K562 (cell line): ENCODE measurements around the gene SLC35B1. TPM values are rescaled to one million over a fixed set of nuclear protein-coding genes. Genes with fewer than 3 reads are reported as not detected.

Source experiments
- ATAC-seq: fragments of 200-7000 bp; cut with Tn5 transposase; 3 replicates; pipeline ENCODE4 v1.9.1; 2020; ENCODE audit warnings: moderate library complexity
- BruUV-seq: library from RNA; stranded (reverse); fragments of 400-500 nt; replicated peaks from 2 replicates; lab custom pipeline; 2021; lab: Mats Ljungman, UMichigan
- CTCF ChIA-PET: fragments of 300-600 bp; formaldehyde crosslinking; extraction: SDS; loops from one replicate; lab custom pipeline; 2021; ENCODE audit warnings: low intra/inter-chr PET ratio; lab: Yijun Ruan, JAX
- POLR2A ChIA-PET: fragments of 300-600, 350-650 bp; sonication (Branson Sonifier 250); formaldehyde crosslinking; extraction: SDS; loops from one replicate; lab custom pipeline; 2021; ENCODE audit warnings: antibody characterized with exemption, inconsistent platforms; lab: Yijun Ruan, JAX
- DNase-seq, 4 experiments: peaks; one replicate each; pipeline versions ENCODE4 v3.0.0 to v3.0.0-alpha.2; 2011 to 2018; ENCODE audit warnings: low spot score in 3 of 4, mixed read lengths in 3 of 4; ENCODE audit errors: extremely low read depth in 1 of 4
- FAIRE-seq: peaks from 2 replicates; lab custom pipeline; 2011; peaks lifted over from hg19 to GRCh38; lab: Jason Lieb, UNC
- H2AFZ ChIP-seq: 2 replicates; pipeline ENCODE4 v1.6.0; 2011; ENCODE audit warnings: low read depth, low read length, control low read depth, inconsistent platforms
- H3K27ac ChIP-seq: fragments of 200-600 bp; 3 replicates; pipeline ENCODE4 v1.8.0; 2011; ENCODE audit warnings: low read depth, mild to moderate bottlenecking, control low read depth, inconsistent platforms, low read length, moderate library complexity, mixed read lengths; ENCODE audit errors: extremely low read depth
- H3K27me3 ChIP-seq, 2 experiments: fragments of 300-600 bp in 1 of 2; 2 replicates in 1 of 2; 3 replicates in 1 of 2; pipeline versions ENCODE4 v1.6.0 to v1.8.0; 2011; ENCODE audit warnings: inconsistent platforms in 2 of 2, low read length in 2 of 2, mild to moderate bottlenecking in 1 of 2, mixed read lengths in 1 of 2, moderate library complexity in 1 of 2; ENCODE audit not compliant: control insufficient read depth in 2 of 2, insufficient read depth in 2 of 2
- H3K36me3 ChIP-seq: fragments of 300-600 bp; 3 replicates; pipeline ENCODE4 v1.8.0; 2011; ENCODE audit warnings: mild to moderate bottlenecking, low read length, inconsistent platforms; ENCODE audit not compliant: control insufficient read depth, insufficient read depth
- H3K4me1 ChIP-seq, 2 experiments: fragments of 200-600 bp in 1 of 2; replicated peaks in 1 of 2; 2 replicates in 1 of 2; 3 replicates in 1 of 2; pipeline versions ENCODE4 v1.5.1 to v1.8.0; 2011; ENCODE audit warnings: inconsistent platforms in 2 of 2, low read length in 2 of 2, mild to moderate bottlenecking in 1 of 2, mixed read lengths in 1 of 2, moderate library complexity in 1 of 2; ENCODE audit not compliant: control insufficient read depth in 2 of 2, insufficient read depth in 2 of 2
- H3K4me2 ChIP-seq: 2 replicates; pipeline ENCODE4 v1.6.1; 2011; ENCODE audit warnings: low read length, control low read depth, inconsistent platforms, mixed read lengths; ENCODE audit not compliant: insufficient read depth
- H3K4me3 ChIP-seq: fragments of 200-600 bp; sonication (generic), shearing (Covaris generic); 2 replicates; pipeline ENCODE4 v1.5.1; 2016; ENCODE audit warnings: control low read depth, inconsistent platforms
- H3K79me2 ChIP-seq: fragments of 200-600 bp; 3 replicates; pipeline ENCODE4 v1.8.0; 2011; ENCODE audit warnings: low read length, inconsistent platforms; ENCODE audit not compliant: control insufficient read depth, insufficient read depth
- H3K9ac ChIP-seq, 2 experiments: 2 replicates each; pipeline versions ENCODE4 v1.6.0 to v1.6.1; 2011; ENCODE audit warnings: low read depth in 2 of 2, low read length in 2 of 2, control low read depth in 1 of 2, inconsistent platforms in 1 of 2, mild to moderate bottlenecking in 1 of 2, mixed read lengths in 1 of 2; ENCODE audit not compliant: insufficient read depth in 1 of 2
- H3K9me1 ChIP-seq: one replicate; pipeline ENCODE4 v1.6.0; 2011; ENCODE audit warnings: inconsistent platforms, mild to moderate bottlenecking, low read length, moderate library complexity; ENCODE audit not compliant: control insufficient read depth, insufficient read depth
- H3K9me3 ChIP-seq: replicated peaks from 2 replicates; pipeline ENCODE4 v1.5.1; 2011; ENCODE audit warnings: low read depth, low read length, inconsistent platforms; ENCODE audit not compliant: control insufficient read depth, insufficient read depth
- H4K20me1 ChIP-seq: replicated peaks from 2 replicates; pipeline ENCODE4 v1.6.1; 2011; ENCODE audit warnings: low read length, inconsistent platforms, mixed read lengths; ENCODE audit not compliant: control insufficient read depth, insufficient read depth
- POLR2G ChIP-seq: fragments of 200-400 bp; formaldehyde crosslinking; IDR thresholded peaks from 2 replicates; pipeline ENCODE4 v1.6.1; 2017; ENCODE audit warnings: low read depth, mild to moderate bottlenecking, antibody characterized with exemption, low read length, moderate library complexity
- WGBS: fragments of 100-300 bp; shearing (Covaris generic); methylation state at CpG from one replicate; pipeline ENCODE4 v1.1.6; 2016; ENCODE audit warnings: low coverage, mixed read lengths; ENCODE audit not compliant: insufficient coverage; ENCODE audit errors: missing lambda C conversion rate; 5-methylcytosine and 5-hydroxymethylcytosine counted together
- in situ Hi-C: fragments of 300-500 bp; cut with MboI; formaldehyde crosslinking; loops from 4 replicates; pipeline ENCODE4 v1.15.0; 2018; ENCODE audit warnings: inconsistent platforms, mixed read lengths
- intact Hi-C: fragments of 100-400 bp; cut with micrococcal nuclease; formaldehyde crosslinking; loops from 2 replicates; pipeline ENCODE4 v1.14.2; 2022
- polyA plus RNA-seq, 8 experiments: library from polyadenylated mRNA; depleted of rRNA in 4 of 8; stranded (reverse) in 5 of 8; unstranded in 3 of 8; fragments of >200 nt; fragmentation: Nextera tagmentation in 2 of 8; fragmentation: Illumina TruSeq in 1 of 8; extraction: Ambion mirVana in 2 of 8; extraction: Trizol in 1 of 8; gene quantifications; 2 replicates each; pipeline versions ENCODE4 v1.2.1 to v1.2.3, GENCODE V29; 2011 to 2014; ENCODE audit warnings: inconsistent platforms in 1 of 8, missing spikeins in 1 of 8
- total RNA-seq, 7 experiments: library from RNA; depleted of rRNA in 6 of 7; stranded (reverse); fragments of >200 nt in 6 of 7; fragmentation: Illumina TruSeq in 2 of 7; extraction: Trizol in 2 of 7; gene quantifications; 2 replicates each; pipeline versions ENCODE4 v1.2.1 to v1.2.3, GENCODE V29; 2011 to 2021; ENCODE audit warnings: low replicate concordance in 1 of 7
- TF ChIP-seq, protein P1 (sequence below): fragments of 450-650 bp; IDR thresholded peaks from 2 replicates; pipeline ENCODE4 v1.6.1; 2016; ENCODE audit warnings: borderline replicate concordance

SLC35B1 gene
- total and polyA plus RNA-seq, 9 of the 15 experiments (the other 6 are each of a cell fraction or from before 2014, with no cell fraction given): 51.4 to 87.9 (median 66.3) TPM

GRCh38 chr17:49717371-49717861, 9.7 kb upstream of the SLC35B1 start:
- in situ Hi-C loops (no loop called here), intact Hi-C loops (no loop called here)
- H3K36me3 ChIP-seq: peaks cover 95% of the 10 kb centered on the region
- H3K9me1 ChIP-seq: peaks cover 4% of the 10 kb centered on the region
- 95% methylated on average over 10 of the region's 10 CpGs for WGBS
- no peak overlapping the region for H3K27ac ChIP-seq
- no peak overlapping the region for H3K4me3 ChIP-seq
- no peak overlapping the region for H3K9ac ChIP-seq
- FAIRE-seq (no peak), DNase-seq (no peak), ATAC-seq (no peak)
- POLR2A ChIA-PET: interaction anchor here (2.3 kb wide), 1 partner anchor 10 kb away, joined by 7 read pairs; the partner anchor contains the start of gene SLC35B1
- H3K4me2 ChIP-seq: no peak overlapping the region
- TF ChIP-seq POLR2G: peak; percentile 54
- TF ChIP-seq, protein P1, sequence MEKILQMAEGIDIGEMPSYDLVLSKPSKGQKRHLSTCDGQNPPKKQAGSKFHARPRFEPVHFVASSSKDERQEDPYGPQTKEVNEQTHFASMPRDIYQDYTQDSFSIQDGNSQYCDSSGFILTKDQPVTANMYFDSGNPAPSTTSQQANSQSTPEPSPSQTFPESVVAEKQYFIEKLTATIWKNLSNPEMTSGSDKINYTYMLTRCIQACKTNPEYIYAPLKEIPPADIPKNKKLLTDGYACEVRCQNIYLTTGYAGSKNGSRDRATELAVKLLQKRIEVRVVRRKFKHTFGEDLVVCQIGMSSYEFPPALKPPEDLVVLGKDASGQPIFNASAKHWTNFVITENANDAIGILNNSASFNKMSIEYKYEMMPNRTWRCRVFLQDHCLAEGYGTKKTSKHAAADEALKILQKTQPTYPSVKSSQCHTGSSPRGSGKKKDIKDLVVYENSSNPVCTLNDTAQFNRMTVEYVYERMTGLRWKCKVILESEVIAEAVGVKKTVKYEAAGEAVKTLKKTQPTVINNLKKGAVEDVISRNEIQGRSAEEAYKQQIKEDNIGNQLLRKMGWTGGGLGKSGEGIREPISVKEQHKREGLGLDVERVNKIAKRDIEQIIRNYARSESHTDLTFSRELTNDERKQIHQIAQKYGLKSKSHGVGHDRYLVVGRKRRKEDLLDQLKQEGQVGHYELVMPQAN: no peak
- CTCF ChIA-PET: no interaction called here
- H4K20me1 ChIP-seq: no peaks in the 10 kb centered on the region
- no peak overlapping the region for H2AFZ ChIP-seq
- H3K27me3 ChIP-seq: no peaks in the 10 kb centered on the region
- H3K9me3 ChIP-seq: no peaks in the 10 kb centered on the region
- no peaks in the 10 kb centered on the region for H3K4me1 ChIP-seq
- no peaks in the 10 kb centered on the region for H3K79me2 ChIP-seq
- no TSS peak for BruUV-seq
